Activated naive CD4-positive, alpha-beta T cell treated with anti-CD3 and anti-CD28 coated beads, Interleukin-2, amount 10 ng/mL, durations not matched to agents 7 days and 5 days (primary cell): ENCODE measurements around the gene LRFN4.

Experiments
- CTCF ChIA-PET: fragments of 350-600 bp; sonication (Branson Sonifier 250); formaldehyde crosslinking; loops from one replicate; lab custom pipeline; 2021; ENCODE audit warnings: antibody characterized with exemption; lab: Charles Lee
- DNase-seq: peaks from one replicate; pipeline ENCODE4 v3.0.0-alpha.2; 2020
- H3K27ac Mint-ChIP-seq: one replicate; pipeline ENCODE4 v1.8.0; 2021; ENCODE audit warnings: mild to moderate bottlenecking, moderate library complexity, mixed read lengths
- H3K27me3 Mint-ChIP-seq: one replicate; pipeline ENCODE4 v1.8.0; 2021; ENCODE audit warnings: mild to moderate bottlenecking, mixed read lengths
- H3K36me3 Mint-ChIP-seq: one replicate; pipeline ENCODE4 v1.8.0; 2021; ENCODE audit warnings: mixed read lengths
- H3K4me1 Mint-ChIP-seq: one replicate; pipeline ENCODE4 v1.8.0; 2021; ENCODE audit warnings: mixed read lengths
- H3K4me3 Mint-ChIP-seq: one replicate; pipeline ENCODE4 v1.8.0; 2021; ENCODE audit warnings: mild to moderate bottlenecking, moderate library complexity, mixed read lengths
- H3K9me3 Mint-ChIP-seq: one replicate; pipeline ENCODE4 v1.8.0; 2021; ENCODE audit warnings: mixed read lengths

Gene LRFN4

DNA sequence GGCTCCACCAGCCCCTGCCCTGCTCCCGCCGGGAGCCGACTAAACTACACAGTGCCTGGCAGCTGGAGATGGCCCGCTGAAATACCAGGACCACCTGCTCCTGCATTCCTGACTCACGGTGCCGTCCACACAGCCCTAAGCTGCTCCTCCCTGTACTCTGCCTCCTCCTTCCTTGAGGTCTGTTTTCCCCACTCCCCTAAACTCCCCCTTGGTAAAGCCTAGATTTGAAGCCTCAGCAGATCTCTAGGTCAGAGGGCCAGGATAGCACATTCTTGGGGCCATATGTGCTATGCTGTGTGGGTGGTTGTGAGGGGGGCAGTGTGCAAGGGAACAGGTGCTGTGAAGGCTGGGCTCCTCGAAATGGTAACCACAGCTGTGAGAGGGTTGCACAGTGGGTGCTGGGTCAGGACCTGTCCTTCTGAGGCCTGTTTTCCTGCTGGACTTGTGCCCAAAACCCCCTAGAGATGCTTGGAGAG is 9.7 kb downstream of the LRFN4 start:
- Mint-ChIP-seq H3K4me3 (no peak overlapping the region), H3K27me3 (no peaks in the 10 kb centered on the region), H3K36me3 (no peaks in the 10 kb centered on the region), H3K9me3 (no peaks in the 10 kb centered on the region), H3K4me1 (peaks cover 17% of the 10 kb centered on the region), H3K27ac (no peak overlapping the region)
- CTCF ChIA-PET = interaction anchor here (0.5 to 1.4 kb wide), 4 partner anchors 10 to 824 kb away, joined by 3 to 4 read pairs (median 4); no protein-coding TSS in a partner anchor
- no peak for DNase-seq

DNA sequence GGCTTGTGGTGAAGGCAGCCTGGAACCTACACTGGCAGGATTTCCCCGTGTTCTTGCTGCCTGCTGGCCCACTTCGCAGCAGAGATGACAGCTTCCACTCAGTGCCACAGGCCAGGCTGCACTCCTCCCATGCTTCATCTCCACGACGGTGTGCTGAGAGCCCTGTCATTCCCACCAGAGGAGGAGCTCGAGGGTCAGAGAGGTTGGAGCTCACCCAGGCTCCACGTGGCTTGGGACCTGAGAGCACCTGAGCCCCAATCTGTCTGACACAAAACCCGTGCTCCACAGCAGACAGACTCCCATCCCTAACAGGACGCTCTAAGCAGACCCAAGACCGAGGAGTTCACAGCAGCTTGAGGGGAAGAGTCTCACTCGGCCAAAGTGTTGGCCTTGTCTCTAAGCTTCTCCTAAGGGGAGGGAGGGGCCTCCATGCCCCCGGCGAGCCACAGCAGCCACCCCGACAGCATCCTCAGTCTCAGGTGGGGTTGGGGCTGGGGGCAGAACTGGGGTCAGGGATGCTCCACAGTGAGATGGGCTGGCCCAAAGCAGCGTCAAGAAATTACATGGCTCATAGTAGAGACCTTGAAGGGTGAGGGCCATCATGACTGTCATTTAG is 10.7 kb downstream of the LRFN4 start:
- Mint-ChIP-seq H3K4me3 (no peak overlapping the region), H3K27me3 (no peaks in the 10 kb centered on the region), H3K36me3 (no peaks in the 10 kb centered on the region), H3K4me1 (peaks cover 17% of the 10 kb centered on the region), H3K9me3 (no peaks in the 10 kb centered on the region), H3K27ac (no peak overlapping the region)
- CTCF ChIA-PET = interaction anchor here (1.1 to 1.4 kb wide), 3 partner anchors 9 to 189 kb away, joined by 3 to 4 read pairs (median 3); partner anchors contain the start of gene RBM4B
- DNase-seq = no peak

DNA sequence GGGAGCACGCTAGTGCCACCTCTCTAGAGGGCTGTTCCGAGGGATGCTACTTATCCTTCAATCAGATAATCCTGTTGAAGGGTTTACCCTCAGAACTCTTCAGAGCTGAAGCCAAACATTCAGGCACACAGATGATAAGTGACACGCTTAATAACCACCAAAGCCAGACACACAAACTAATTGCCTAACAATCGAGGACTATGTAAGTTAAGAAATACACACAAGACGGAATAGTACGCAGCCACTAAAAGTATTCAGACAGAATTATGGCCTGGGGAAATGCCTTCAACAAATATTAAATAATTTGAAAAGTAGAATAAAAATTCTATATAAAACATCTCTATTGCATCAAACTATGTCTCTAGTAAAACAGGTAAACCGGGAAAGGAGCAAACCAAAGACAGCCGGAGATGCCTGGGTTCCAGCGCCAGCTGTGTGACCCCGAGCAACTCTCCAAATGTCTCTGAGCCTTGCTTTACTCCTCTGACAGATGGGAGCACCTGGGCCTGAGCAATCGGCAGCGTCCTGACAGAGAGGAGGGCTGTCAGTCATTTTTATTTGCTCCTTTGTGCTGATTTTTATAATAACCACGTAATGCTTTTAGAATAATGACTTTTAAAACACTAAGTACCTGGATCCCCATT is 11.3 kb downstream of the LRFN4 start:
- no peak overlapping the region for H3K4me3 Mint-ChIP-seq
- CTCF ChIA-PET = interaction anchor here (1.2 kb wide), 1 partner anchor 190 kb away, joined by 3 read pairs; the partner anchor contains the start of gene RBM4B
- H3K4me1 Mint-ChIP-seq = peaks cover 17% of the 10 kb centered on the region
- DNase-seq = no peak
- no peaks in the 10 kb centered on the region for H3K36me3 Mint-ChIP-seq
- no peaks in the 10 kb centered on the region for H3K9me3 Mint-ChIP-seq
- no peak overlapping the region for H3K27ac Mint-ChIP-seq
- no peaks in the 10 kb centered on the region for H3K27me3 Mint-ChIP-seq

DNA sequence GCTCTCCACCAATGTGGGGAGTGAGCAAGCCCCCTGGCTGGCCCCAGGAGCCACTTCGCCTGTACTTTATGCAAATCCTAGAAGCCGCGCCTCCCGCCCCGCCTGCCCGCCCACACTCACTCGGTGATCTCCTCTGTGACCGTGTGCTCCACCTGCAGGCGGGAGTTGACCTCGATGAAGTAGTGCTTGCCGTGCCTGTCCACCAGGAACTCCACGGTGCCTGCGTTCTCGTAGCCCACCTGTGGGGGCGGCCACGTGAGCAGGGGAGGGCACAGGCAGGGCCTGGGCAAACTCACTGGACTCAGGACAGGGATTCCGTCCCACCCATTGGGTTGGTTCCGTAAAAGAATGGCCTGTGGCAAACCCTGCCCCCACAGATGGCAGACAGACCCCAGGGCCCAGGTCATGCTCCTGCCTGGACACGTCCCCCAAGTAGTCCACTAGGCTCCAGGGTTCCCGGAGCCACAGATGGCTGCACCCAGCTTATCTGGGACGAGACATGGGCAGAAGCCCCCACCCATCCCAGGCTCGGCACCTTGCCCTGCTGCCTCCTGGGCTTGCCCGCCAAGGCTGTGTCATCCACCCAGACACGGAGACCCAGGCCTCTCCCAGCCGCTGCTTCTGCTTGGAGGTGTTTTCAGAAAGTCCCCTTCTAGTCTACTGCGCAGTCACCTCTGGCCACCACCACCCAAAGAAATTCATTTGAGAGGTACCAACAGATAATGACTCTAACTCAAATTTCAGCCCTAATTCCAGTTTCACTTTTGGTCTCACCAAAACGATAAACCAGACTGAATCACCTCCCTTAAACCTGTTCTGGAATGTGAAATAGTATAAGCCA is 12.1 kb downstream of the LRFN4 start:
- H3K36me3 Mint-ChIP-seq = no peaks in the 10 kb centered on the region
- CTCF ChIA-PET = interaction anchor here (1.4 to 1.9 kb wide), 2 partner anchors 25 to 174 kb away, joined by 4 to 11 read pairs; partner anchors contain the start of gene RCE1
- peaks cover 17% of the 10 kb centered on the region for H3K4me1 Mint-ChIP-seq
- no peak overlapping the region for H3K4me3 Mint-ChIP-seq
- H3K9me3 Mint-ChIP-seq = no peaks in the 10 kb centered on the region
- H3K27me3 Mint-ChIP-seq = no peaks in the 10 kb centered on the region
- peak overlapping the region; percentile 20 for H3K27ac Mint-ChIP-seq
- peak; percentile 91 for DNase-seq

DNA sequence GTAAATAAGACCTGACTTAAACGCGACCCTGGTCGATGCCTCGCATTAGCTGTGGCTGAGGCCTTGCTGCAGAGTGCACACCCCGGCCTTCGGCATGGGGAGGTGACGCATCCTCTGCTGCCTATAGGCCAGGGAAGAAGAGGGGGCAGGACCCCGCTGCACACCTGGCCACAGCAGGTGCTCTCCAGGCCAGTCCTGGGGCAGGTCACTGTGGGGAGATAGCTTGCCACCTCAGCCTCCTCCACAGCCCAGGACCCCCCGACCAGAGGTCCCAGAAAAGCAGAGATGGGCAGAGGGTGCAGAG is 12.7 kb downstream of the LRFN4 start:
- Mint-ChIP-seq H3K4me3 (no peak overlapping the region), H3K27ac (no peak overlapping the region), H3K4me1 (peaks cover 17% of the 10 kb centered on the region), H3K36me3 (no peaks in the 10 kb centered on the region), H3K9me3 (no peaks in the 10 kb centered on the region), H3K27me3 (no peaks in the 10 kb centered on the region)
- DNase-seq = no peak
- CTCF ChIA-PET = interaction anchor here (1.4 to 1.9 kb wide), 2 partner anchors 26 to 174 kb away, joined by 4 to 11 read pairs; partner anchors contain the start of gene RCE1

DNA sequence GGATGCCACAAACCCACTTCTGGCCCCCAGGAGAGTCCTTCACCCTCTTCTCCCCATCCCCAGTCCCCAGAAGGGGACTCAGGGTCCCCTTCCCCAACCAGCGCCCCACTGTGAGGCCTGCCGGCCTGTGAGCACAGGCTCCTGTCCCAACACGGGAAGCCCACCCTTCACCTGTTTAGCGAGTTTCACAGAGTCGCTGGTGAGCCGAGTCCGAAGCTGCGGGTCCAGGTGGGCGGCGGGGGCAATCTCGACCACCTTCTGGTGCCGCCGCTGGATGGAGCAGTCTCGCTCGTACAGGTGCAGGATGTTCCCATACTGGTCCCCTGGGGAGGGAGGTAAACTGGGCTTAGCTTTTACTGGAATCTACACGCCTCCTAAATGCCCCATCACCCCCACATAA is 13.3 kb downstream of the LRFN4 start:
- H3K27ac Mint-ChIP-seq = no peak overlapping the region
- CTCF ChIA-PET = interaction anchor here (1.0 to 1.9 kb wide), 3 partner anchors 13 to 175 kb away, joined by 3 to 11 read pairs (median 4); partner anchors contain the start of gene RCE1
- H3K27me3 Mint-ChIP-seq = peaks cover 5% of the 10 kb centered on the region
- H3K4me1 Mint-ChIP-seq = peaks cover 17% of the 10 kb centered on the region
- no peaks in the 10 kb centered on the region for H3K9me3 Mint-ChIP-seq
- H3K4me3 Mint-ChIP-seq = no peak overlapping the region
- DNase-seq = no peak
- no peaks in the 10 kb centered on the region for H3K36me3 Mint-ChIP-seq

DNA sequence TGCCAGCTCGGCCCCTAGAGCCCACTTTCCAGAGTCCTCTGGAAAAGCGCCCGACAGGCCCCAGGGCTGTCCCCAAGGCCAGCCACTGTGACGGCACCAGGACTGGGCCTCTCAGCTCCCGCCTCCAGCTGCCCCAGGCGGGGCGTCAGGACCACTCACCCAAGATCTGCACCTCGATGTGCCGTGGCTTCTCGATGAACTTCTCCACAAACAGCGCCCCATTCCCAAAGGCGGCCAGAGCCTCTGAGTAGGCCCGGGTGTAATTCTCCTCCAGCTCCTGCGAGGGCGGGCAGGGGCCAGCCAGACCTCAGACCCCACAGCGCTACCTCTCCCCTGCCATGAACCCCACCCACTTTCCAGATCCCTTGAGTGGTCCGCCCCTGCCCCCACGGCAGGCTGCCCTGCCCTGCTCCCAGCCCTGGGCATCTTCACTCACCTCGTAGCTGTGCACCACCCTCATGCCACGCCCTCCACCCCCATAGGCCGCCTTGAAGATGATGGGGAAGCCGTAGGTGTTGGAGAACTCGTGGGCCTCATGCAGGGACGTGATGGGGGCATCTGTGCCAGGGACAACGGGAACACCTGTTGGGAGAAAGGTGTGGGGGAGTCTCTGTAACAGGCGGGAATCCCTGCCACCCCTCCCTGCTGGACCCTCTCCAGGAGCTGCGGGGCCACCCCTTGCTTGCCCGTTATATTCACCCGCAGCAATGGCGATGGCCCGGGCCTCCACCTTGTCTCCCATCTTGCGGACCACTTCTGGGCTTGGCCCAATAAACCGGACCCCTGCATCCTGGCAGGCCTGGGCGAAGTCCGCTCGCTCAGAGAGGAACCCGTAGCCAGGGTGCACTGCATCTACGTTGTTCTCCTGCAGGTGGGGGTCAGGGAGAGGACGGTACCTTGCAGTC is 14.0 kb downstream of the LRFN4 start:
- Mint-ChIP-seq H3K4me1 (peaks cover 17% of the 10 kb centered on the region), H3K36me3 (no peaks in the 10 kb centered on the region), H3K27ac (no peak overlapping the region), H3K9me3 (no peaks in the 10 kb centered on the region), H3K4me3 (no peak overlapping the region), H3K27me3 (peaks cover 8% of the 10 kb centered on the region)
- CTCF ChIA-PET = interaction anchor here (1.0 to 1.9 kb wide), 3 partner anchors 12 to 176 kb away, joined by 3 to 11 read pairs (median 4); partner anchors contain the start of gene RCE1
- no peak for DNase-seq

DNA sequence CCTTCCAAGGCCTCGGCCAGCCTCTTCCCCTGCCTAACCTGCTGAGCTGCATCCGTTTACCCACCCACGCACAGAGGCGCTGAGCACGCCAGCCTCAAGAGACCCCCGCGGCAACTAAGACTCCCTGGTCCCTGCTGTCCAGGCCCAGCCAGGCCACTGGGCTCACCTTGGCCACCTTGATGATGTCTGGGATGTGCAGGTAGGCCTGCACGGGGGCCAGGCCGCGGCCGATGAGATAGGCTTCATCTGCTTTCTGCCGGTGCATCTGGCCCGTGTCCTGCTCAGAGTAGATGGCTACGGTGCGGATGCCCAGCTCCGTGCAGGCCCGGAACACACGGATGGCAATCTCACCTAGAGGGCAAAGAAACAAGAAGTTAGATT is 14.6 kb downstream of the LRFN4 start:
- Mint-ChIP-seq H3K36me3 (no peaks in the 10 kb centered on the region), H3K27me3 (peaks cover 8% of the 10 kb centered on the region), H3K4me3 (no peak overlapping the region), H3K9me3 (no peaks in the 10 kb centered on the region), H3K4me1 (peaks cover 17% of the 10 kb centered on the region), H3K27ac (no peak overlapping the region)
- no peak for DNase-seq
- CTCF ChIA-PET = interaction anchor here (1.8 kb wide), 1 partner anchor 9 kb away, joined by 5 read pairs; no protein-coding TSS in a partner anchor

DNA sequence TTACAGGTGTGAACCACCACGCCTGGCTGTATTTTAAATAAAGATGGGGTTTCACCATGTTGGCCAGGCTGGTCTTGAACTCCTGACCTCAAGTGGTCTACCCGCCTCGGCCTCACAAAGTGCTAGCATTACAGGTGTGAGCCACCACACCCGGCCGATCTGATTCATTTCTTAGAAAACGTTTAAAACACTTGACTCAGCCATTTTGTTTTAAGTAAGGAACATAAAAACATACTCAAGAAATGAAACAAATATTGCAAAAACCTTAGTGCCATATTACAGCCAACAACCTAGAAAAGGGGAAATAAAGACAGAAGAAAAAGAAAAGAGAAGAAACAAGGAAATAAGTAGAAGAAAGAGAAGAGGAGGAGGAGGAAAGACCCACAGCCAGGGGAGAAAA is 17.4 kb downstream of the LRFN4 start:
- DNase-seq = no peak
- no peak overlapping the region for H3K27ac Mint-ChIP-seq
- peaks cover 5% of the 10 kb centered on the region for H3K4me1 Mint-ChIP-seq
- CTCF ChIA-PET = no interaction called here
- H3K9me3 Mint-ChIP-seq = no peaks in the 10 kb centered on the region
- no peaks in the 10 kb centered on the region for H3K36me3 Mint-ChIP-seq
- H3K4me3 Mint-ChIP-seq = no peak overlapping the region
- peaks cover 8% of the 10 kb centered on the region for H3K27me3 Mint-ChIP-seq

DNA sequence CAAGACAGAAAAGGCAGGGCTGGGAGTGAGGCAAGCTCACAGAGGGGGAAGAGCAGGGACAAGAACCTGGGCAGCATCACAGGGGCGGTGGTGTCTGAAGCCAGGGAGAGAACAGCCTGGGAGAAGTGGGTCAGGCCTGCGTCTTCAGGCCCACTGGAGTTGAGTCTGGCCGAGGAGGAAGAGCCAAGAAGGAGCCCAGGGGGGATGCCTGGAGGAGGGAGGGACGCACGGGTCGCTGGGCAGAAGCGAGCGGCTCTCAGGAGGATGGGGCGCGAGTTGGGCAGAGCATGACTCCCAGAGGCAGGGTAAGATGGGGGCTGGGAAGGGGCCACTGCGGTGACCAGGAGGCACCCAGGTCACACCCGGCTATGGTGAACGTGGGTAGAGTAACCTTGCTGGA is 18.5 kb downstream of the LRFN4 start:
- Mint-ChIP-seq H3K4me1 (peaks cover 7% of the 10 kb centered on the region), H3K4me3 (no peak overlapping the region), H3K27me3 (peaks cover 8% of the 10 kb centered on the region), H3K36me3 (no peaks in the 10 kb centered on the region), H3K27ac (no peak overlapping the region), H3K9me3 (no peaks in the 10 kb centered on the region)
- CTCF ChIA-PET = no interaction called here
- no peak for DNase-seq

DNA sequence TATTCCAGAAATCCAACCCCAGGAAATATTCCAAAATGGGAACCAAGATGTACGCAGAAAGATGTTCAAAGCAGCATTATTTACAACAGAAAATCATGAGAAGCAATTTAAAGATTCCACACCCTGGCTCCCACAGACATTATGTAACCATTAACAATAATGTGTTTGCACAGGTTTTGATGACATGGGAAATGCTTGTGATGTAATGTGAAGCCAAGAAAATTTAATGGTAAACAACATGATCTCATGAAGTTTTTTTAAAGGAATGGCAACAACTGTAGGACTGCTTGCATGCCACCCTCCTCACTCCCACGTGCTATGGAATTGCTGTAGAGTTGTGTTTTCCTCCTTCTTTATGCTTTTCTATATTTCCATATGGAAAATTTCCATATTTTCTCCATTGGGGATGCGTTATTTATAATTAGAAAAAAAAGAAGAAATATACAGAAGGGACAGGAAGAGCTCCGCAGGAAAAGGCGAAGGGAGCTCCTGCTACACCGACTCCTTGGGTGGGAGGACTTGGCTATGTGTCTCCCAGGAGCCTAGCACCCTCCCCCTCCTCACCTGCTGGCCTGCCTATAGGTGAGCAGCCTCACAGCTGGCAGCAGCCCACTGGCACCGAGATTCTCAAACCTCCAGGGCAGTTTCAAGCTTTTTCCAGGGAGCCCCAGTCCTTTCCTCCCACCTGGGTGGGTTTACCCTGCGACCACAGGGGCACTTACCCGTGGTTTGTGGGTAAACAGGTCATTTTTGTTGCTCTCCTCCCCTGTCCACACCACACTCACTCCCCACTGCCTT is 20.9 kb downstream of the LRFN4 start:
- no peak overlapping the region for H3K27ac Mint-ChIP-seq
- H3K9me3 Mint-ChIP-seq = no peaks in the 10 kb centered on the region
- CTCF ChIA-PET = interaction anchor here (1.3 kb wide), 1 partner anchor 182 kb away, joined by 3 read pairs; no protein-coding TSS in a partner anchor
- no peak overlapping the region for H3K4me3 Mint-ChIP-seq
- H3K4me1 Mint-ChIP-seq = peaks cover 15% of the 10 kb centered on the region
- H3K36me3 Mint-ChIP-seq = no peaks in the 10 kb centered on the region
- DNase-seq = no peak
- H3K27me3 Mint-ChIP-seq = peaks cover 8% of the 10 kb centered on the region

DNA sequence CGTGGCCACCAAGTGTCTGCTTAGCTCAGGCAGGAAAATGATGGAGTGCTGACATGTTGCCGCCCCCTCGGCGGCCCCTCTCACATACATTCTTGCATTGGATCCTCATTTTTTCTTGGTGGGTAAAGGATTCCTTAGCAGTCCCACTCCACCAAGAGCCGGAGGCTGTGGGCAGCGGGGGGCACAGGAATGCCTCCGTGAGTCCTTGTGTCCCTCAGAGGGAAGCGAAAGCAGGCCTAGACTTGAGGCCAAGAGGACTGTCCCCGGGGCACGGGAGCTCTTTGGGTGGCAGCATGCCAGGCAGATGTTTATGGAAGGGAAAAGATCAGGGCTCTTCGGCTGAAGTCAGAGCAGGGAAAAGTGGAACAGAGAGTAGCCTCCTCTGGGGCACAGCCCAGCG is 21.6 kb downstream of the LRFN4 start:
- Mint-ChIP-seq H3K27ac (no peak overlapping the region), H3K27me3 (peaks cover 8% of the 10 kb centered on the region), H3K36me3 (no peaks in the 10 kb centered on the region), H3K4me1 (peaks cover 15% of the 10 kb centered on the region), H3K4me3 (no peak overlapping the region), H3K9me3 (no peaks in the 10 kb centered on the region)
- no peak for DNase-seq
- CTCF ChIA-PET = interaction anchor here (1.3 kb wide), 2 partner anchors 38 to 183 kb away, joined by 3 read pairs; no protein-coding TSS in a partner anchor
